Liver (tissue), 3 donors: Measurements from ENCODE around the gene LMBR1L.

Source experiments
- RAD21 ChIP-seq, 2 donors: IDR thresholded peaks; 2 replicates each; pipeline ENCODE4 v1.6.1; 2016; ENCODE audit warnings: antibody characterized with exemption in 2 of 2, mild to moderate bottlenecking in 2 of 2
- SP1 ChIP-seq: IDR thresholded peaks from 2 replicates; pipeline ENCODE4 v1.6.1; 2018; ENCODE audit warnings: antibody characterized with exemption, mild to moderate bottlenecking
- TAF1 ChIP-seq: conservative IDR thresholded peaks from 2 replicates; pipeline ENCODE4 v1.6.1; 2016; ENCODE audit warnings: antibody characterized with exemption, mild to moderate bottlenecking
- TF ChIP-seq, protein P1 (sequence below): fragments of 150-350 bp; IDR thresholded peaks from 2 replicates; pipeline ENCODE4 v1.5.1; 2017; ENCODE audit warnings: improper control_type of control experiment, low read depth, low read length; ENCODE audit not compliant: missing input control
- donor health status: healthy.
- donor health status: healthy.

GRCh38 chr12:49160399-49160798 is 49.8 kb upstream of the LMBR1L start:
- TF ChIP-seq, protein P1, sequence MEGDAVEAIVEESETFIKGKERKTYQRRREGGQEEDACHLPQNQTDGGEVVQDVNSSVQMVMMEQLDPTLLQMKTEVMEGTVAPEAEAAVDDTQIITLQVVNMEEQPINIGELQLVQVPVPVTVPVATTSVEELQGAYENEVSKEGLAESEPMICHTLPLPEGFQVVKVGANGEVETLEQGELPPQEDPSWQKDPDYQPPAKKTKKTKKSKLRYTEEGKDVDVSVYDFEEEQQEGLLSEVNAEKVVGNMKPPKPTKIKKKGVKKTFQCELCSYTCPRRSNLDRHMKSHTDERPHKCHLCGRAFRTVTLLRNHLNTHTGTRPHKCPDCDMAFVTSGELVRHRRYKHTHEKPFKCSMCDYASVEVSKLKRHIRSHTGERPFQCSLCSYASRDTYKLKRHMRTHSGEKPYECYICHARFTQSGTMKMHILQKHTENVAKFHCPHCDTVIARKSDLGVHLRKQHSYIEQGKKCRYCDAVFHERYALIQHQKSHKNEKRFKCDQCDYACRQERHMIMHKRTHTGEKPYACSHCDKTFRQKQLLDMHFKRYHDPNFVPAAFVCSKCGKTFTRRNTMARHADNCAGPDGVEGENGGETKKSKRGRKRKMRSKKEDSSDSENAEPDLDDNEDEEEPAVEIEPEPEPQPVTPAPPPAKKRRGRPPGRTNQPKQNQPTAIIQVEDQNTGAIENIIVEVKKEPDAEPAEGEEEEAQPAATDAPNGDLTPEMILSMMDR = no peak
- TF ChIP-seq SP1 (no peak), RAD21 (IDR thresholded peaks at IDR 0.05) (no peak), TAF1 (no peak)
